GM12874 (cell line): ENCODE measurements around the gene VMP1.

Source experiments
- TF ChIP-seq, protein P1 (sequence below): IDR thresholded peaks from 2 replicates; pipeline ENCODE4 v1.5.1; 2011; ENCODE audit warnings: low read depth, mild to moderate bottlenecking, control low read depth, low read length, moderate library complexity; ENCODE audit not compliant: insufficient read depth

The VMP1 gene

DNA sequence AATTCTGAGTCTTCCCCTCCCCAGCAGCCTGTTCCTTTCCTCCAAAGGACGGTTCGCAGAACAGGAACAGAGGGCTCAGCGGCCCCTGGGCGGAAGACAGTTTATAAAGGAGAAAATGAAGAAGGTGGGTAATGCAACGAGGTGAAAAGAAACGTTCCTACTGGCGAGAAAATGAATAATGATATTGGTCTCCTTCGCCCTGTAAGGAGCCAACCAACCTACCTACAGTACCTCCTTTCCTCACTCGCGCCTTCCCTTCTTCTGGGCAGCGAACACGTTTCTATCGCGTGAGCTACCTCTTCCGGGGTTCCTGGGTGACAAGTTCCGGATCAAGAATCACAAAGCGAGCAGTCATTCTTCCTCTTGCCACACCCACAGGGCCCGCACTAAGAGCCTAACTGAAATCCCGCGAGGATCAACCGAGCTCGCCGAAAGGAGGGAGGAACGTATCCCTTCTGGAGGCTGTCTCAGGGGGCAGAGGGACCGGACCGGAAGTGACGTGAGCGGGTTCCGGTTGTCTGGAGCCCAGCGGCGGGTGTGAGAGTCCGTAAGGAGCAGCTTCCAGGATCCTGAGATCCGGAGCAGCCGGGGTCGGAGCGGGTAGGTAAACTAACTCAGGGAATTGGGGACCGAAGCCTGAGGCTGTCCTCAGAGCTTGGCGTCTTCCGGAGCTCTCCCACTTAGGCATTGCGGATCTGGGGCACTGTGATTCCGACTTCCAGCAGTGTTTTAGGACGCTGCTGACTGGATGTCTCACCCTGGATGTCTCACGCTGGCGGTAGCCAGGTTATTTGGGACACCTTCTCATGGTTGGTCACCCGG, at the start of gene VMP1, which contains the start of gene PTRH2:
TSS of gene VMP1 (plus strand) at position 506 of the 822 bp plus-strand sequence. CDS start 23,793 bp downstream, outside the sequence.
TSS of gene PTRH2 (minus strand) at position 282 of the 822 bp plus-strand sequence. CDS start 9,452 bp downstream, outside the sequence.
- TF ChIP-seq, protein P1, sequence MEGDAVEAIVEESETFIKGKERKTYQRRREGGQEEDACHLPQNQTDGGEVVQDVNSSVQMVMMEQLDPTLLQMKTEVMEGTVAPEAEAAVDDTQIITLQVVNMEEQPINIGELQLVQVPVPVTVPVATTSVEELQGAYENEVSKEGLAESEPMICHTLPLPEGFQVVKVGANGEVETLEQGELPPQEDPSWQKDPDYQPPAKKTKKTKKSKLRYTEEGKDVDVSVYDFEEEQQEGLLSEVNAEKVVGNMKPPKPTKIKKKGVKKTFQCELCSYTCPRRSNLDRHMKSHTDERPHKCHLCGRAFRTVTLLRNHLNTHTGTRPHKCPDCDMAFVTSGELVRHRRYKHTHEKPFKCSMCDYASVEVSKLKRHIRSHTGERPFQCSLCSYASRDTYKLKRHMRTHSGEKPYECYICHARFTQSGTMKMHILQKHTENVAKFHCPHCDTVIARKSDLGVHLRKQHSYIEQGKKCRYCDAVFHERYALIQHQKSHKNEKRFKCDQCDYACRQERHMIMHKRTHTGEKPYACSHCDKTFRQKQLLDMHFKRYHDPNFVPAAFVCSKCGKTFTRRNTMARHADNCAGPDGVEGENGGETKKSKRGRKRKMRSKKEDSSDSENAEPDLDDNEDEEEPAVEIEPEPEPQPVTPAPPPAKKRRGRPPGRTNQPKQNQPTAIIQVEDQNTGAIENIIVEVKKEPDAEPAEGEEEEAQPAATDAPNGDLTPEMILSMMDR = no peak

DNA sequence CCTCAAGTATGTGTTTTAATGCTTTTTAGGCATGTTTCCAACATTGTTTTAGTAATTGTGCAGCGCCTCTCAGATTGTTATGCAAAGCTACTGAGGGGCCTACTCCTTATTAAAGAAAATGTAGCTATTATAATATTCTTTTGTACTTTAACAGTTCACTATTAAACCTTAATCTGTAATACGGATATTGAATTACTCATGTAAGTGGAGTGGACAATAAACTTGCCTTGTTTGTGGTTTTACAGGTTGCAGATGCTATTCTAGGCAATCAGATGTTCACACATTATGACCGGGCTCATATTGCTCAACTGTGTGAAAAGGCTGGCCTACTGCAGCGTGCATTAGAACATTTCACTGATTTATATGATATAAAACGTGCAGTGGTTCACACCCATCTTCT, 41.2 kb upstream of the VMP1 start:
- TF ChIP-seq, protein P1 = no peak

DNA sequence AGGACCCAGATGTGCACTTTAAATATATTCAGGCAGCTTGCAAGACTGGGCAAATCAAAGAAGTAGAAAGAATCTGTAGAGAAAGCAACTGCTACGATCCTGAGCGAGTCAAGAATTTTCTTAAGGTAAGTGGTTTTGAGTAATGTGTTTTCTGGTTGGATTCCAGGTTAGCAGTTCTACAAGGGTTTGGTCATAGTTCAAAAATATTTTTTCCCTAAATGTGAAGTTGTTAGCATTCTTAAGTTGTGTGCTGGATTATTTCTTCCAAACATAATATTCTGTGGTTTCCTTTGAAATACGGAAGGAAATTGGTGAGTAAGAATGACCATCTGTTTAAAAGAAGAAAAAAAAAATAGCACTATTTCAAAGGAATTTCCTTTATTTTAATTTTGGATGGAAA, 38.6 kb upstream of the VMP1 start:
- TF ChIP-seq, protein P1 = no peak

DNA sequence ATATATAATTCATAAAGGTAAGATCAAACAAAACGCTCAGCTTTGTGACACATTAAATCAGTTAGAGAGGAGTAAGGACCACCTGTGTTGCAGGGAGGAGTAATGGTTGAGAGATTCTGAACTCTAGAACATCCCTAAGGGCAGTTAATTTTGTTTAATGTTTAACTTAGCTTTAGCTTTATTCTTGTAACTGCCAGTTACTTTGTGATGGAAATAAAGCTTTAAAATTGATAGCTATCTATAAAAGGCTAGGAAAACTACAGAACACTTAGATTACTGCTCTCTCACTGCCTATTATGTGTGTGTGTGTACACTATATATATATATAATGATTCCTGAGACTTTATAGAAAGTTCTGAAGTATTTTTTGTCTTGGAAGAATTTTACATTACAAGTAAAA, 38.0 kb upstream of the VMP1 start:
- TF ChIP-seq, protein P1 = no peak

DNA sequence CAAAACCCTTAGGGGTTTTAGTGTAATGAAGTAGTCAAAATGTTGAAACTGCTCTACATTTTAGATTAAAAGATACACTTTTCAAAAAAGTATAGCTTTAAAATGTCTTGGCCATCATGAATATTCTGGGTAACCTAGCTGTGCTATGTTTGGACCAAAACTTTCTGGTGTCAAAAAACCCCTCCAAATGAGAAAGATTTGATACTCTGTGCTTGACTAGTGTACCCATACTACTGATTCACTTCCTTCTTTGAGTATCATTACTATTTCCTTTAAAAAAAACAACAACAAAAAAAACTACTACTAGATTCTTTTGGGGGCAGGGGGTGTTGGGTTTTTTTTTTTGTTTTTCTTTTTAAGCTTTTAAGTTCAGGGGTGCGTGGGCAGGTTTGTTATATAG, 37.5 kb upstream of the VMP1 start:
- TF ChIP-seq, protein P1 = no peak

DNA sequence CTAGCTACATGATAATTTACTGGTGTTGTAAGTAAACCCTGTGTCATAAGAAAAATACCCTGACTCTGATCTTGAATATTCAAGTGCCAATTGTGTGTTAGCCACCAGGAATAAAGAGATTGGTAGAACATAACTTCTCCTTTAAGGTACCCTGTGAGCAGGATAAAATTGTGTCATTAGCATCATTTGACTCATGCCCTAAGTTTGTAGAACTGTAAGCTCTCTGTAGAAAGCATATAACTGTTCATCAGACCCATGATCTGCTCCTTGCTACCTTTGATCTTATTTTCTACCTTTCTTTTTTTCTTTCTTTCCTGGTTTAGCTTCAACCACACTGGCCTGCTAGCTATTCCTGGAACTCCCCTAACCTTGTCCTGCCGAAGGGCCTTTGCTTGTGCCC, 36.1 kb upstream of the VMP1 start:
- TF ChIP-seq, protein P1 = no peak

DNA sequence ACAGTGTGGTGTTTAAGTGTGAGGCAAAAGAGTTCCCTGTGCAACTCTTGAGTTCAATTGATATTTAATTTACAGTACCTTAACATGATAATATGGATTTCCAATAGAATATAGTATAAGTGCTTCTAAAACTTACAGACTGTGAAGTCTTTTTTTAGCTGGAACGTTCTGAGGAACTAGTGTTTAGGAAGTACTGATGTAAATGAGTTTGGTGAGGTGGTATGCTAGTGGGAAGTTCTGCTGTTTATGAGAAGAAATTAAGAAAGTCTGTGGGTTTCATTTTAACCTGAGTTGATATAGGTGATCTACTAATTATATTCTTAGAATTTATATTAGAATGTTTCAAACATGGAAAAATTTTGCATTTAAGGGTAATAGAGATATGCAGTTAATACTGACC, 32.2 kb upstream of the VMP1 start:
- TF ChIP-seq, protein P1 = no peak
